PC-9 (cell line): Measurements from ENCODE around the gene APBA3. TPM values are rescaled to one million over a fixed set of nuclear protein-coding genes. Genes with fewer than 3 reads are reported as not detected.

Experiments
- BruUV-seq: library from RNA; stranded (reverse); fragments of 400-500 nt; replicated peaks from 2 replicates; lab custom pipeline; 2021; lab: Mats Ljungman, UMichigan
- CTCF ChIA-PET: fragments of 300-600 bp; sonication (Branson Sonifier 250); formaldehyde crosslinking; loops from one replicate; lab custom pipeline; 2022; ENCODE audit warnings: antibody characterized with exemption; lab: Charles Lee
- POLR2A ChIA-PET: fragments of 300-600 bp; sonication (Branson Sonifier 250); formaldehyde crosslinking; loops from one replicate; lab custom pipeline; 2022; ENCODE audit warnings: antibody characterized with exemption; ENCODE audit not compliant: unreplicated experiment; lab: Charles Lee
- DNase-seq, 2 experiments: peaks; one replicate each; pipeline versions ENCODE4 v3.0.0 to v3.0.0-alpha.2; 2015 to 2022; ENCODE audit warnings: mixed read lengths in 1 of 2
- H2AFZ ChIP-seq: fragments of 200-600 bp; sonication (generic); 2 replicates; pipeline ENCODE4 v1.8.1; 2017; ENCODE audit warnings: antibody characterized with exemption
- H3F3A ChIP-seq: fragments of 200-600 bp; sonication (generic); 2 replicates; pipeline ENCODE4 v1.8.1; 2017; ENCODE audit warnings: antibody characterized with exemption, mild to moderate bottlenecking, low read depth; ENCODE audit not compliant: insufficient read depth
- H3K27ac ChIP-seq: fragments of 200-600 bp; sonication (generic); 2 replicates; pipeline ENCODE4 v1.6.1; 2016; ENCODE audit warnings: mixed run types
- H3K27me3 ChIP-seq: fragments of 200-600 bp; sonication (generic); 2 replicates; pipeline ENCODE4 v1.6.1; 2016; ENCODE audit warnings: low read depth, mixed run types; ENCODE audit not compliant: insufficient read depth
- H3K36me3 ChIP-seq: fragments of 200-600 bp; sonication (generic); 2 replicates; pipeline ENCODE4 v1.6.1; 2016; ENCODE audit warnings: low read depth, mixed run types
- H3K4me1 ChIP-seq: fragments of 200-600 bp; sonication (generic); replicated peaks from 2 replicates; pipeline ENCODE4 v1.6.1; 2016; ENCODE audit warnings: mixed run types; ENCODE audit not compliant: insufficient read depth
- H3K4me2 ChIP-seq: fragments of 200-600 bp; sonication (generic); 2 replicates; pipeline ENCODE4 v1.6.1; 2017; ENCODE audit warnings: mixed run types
- H3K4me3 ChIP-seq: fragments of 200-600 bp; sonication (generic); 2 replicates; pipeline ENCODE4 v1.6.1; 2016; ENCODE audit warnings: mixed run types
- H3K79me2 ChIP-seq: fragments of 200-600 bp; sonication (generic); 2 replicates; pipeline ENCODE4 v1.6.1; 2017; ENCODE audit warnings: low read depth, mixed run types
- H3K9me2 ChIP-seq: fragments of 200-600 bp; sonication (generic); 2 replicates; pipeline ENCODE4 v1.8.1; 2017; ENCODE audit warnings: mild to moderate bottlenecking; ENCODE audit not compliant: insufficient read depth
- H3K9me3 ChIP-seq: fragments of 200-600 bp; sonication (generic); 2 replicates; pipeline ENCODE4 v1.8.1; 2016; ENCODE audit warnings: low read depth; ENCODE audit not compliant: insufficient read depth
- H4K20me1 ChIP-seq: fragments of 200-600 bp; sonication (generic); 2 replicates; pipeline ENCODE4 v1.8.1; 2017; ENCODE audit not compliant: insufficient read depth
- EZH2 ChIP-seq: fragments of 200-600 bp; sonication (generic); IDR thresholded peaks from 2 replicates; pipeline ENCODE4 v1.8.0; 2017; ENCODE audit warnings: antibody characterized with exemption, low read depth
- intact Hi-C: fragments of 100-400 bp; cut with micrococcal nuclease; formaldehyde crosslinking; loops from one replicate; pipeline ENCODE4 v1.10.0; 2022; ENCODE audit not compliant: unreplicated experiment
- total RNA-seq: library from RNA; stranded (reverse); gene quantifications from 2 replicates; pipeline ENCODE4 v1.2.3, GENCODE V29; 2021
- TF ChIP-seq, protein P1 (sequence below): fragments of 200-600 bp; sonication (generic); conservative IDR thresholded peaks from 2 replicates; pipeline ENCODE4 v1.6.1; 2017; ENCODE audit warnings: mixed run types, antibody characterized with exemption, mild to moderate bottlenecking, moderate library complexity

APBA3 gene
- total RNA-seq, 1 experiment from 2014 or later: 16.0 TPM

DNA sequence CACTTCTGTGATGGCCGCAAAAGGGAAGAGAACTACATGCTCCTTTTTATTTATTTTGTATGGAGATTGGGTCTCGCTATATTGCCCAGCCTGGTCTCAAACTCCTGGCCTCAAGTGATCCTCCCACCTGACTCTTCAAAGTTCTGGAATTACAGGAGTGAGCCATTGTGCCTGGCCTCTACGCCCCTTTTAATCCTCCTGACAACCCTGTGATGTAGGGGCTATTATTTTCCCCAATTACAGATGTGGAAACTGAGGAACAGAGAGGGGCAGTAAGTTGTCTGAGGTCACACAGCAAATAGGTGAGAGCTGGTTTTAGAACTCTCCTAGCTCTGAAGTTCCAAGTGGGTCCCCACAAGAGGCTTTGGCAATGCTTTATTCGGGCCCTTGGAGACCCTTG lies 41.6 kb downstream of the APBA3 start:
- H3F3A ChIP-seq: peaks cover 16% of the 10 kb centered on the region; the same call in 1 of the 2 replicates
- TF ChIP-seq EZH2: no peak
- TF ChIP-seq, protein P1, sequence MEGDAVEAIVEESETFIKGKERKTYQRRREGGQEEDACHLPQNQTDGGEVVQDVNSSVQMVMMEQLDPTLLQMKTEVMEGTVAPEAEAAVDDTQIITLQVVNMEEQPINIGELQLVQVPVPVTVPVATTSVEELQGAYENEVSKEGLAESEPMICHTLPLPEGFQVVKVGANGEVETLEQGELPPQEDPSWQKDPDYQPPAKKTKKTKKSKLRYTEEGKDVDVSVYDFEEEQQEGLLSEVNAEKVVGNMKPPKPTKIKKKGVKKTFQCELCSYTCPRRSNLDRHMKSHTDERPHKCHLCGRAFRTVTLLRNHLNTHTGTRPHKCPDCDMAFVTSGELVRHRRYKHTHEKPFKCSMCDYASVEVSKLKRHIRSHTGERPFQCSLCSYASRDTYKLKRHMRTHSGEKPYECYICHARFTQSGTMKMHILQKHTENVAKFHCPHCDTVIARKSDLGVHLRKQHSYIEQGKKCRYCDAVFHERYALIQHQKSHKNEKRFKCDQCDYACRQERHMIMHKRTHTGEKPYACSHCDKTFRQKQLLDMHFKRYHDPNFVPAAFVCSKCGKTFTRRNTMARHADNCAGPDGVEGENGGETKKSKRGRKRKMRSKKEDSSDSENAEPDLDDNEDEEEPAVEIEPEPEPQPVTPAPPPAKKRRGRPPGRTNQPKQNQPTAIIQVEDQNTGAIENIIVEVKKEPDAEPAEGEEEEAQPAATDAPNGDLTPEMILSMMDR: no peak
- no TSS peak for BruUV-seq
- 0 out of 2 replicates have a peak, but pooled peaks cover 3% of the 10 kb centered on the region for H3K79me2 ChIP-seq
- POLR2A ChIA-PET: no interaction called here
- no peak overlapping the region for H3K4me2 ChIP-seq
- no peaks in the 10 kb centered on the region for H3K9me3 ChIP-seq
- no peaks in the 10 kb centered on the region for H3K27me3 ChIP-seq
- H3K4me3 ChIP-seq: no peak overlapping the region
- no peaks in the 10 kb centered on the region for H3K9me2 ChIP-seq
- peaks cover 16% of the 10 kb centered on the region; the same call in 1 of the 2 replicates for H3K4me1 ChIP-seq
- H3K36me3 ChIP-seq: no peaks in the 10 kb centered on the region
- intact Hi-C loops: loop anchor here (1.0 kb wide), 1 partner anchor 20 kb away; the partner anchor contains the start of gene PIP5K1C
- CTCF ChIA-PET: no interaction called here
- H3K27ac ChIP-seq: no peak overlapping the region
- no peaks in the 10 kb centered on the region for H4K20me1 ChIP-seq
- H2AFZ ChIP-seq: no peak overlapping the region
- DNase-seq: no peak

DNA sequence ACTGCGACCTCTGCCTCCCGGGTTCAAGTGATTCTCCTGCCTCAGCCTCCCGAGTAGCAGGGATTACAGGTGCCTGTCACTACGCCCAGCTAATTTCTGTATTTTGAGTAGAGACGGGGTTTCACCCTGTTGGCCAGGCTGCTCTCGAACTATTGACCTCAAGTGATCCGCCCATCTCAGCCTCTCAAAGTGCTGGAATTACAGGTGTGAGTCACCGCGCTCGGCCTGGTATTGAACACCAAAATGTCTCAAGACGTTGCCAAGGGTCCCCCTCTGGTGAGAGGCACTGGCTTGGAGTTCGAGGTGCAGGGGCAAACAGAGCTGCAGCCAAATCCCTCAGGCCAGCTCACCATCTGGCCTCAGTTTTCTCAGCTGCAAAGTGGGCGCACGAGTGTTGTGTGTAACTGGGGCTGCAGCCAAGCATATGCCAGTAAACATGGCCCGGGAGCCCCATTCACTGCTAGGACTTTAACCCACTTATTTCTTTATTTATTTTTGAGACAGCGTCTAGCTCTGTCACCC lies 45.3 kb downstream of the APBA3 start:
- Histone ChIP-seq H3K36me3 (no peaks in the 10 kb centered on the region), H3K27me3 (no peaks in the 10 kb centered on the region), H3K27ac (no peak overlapping the region), H3F3A (peaks cover 23% of the 10 kb centered on the region; the same call in 1 of the 2 replicates), H3K9me2 (no peaks in the 10 kb centered on the region), H4K20me1 (no peaks in the 10 kb centered on the region), H3K4me1 (peaks cover 26% of the 10 kb centered on the region), H3K9me3 (no peaks in the 10 kb centered on the region), H3K4me2 (no peak overlapping the region), H3K79me2 (no peaks in the 10 kb centered on the region), H3K4me3 (no peak overlapping the region), H2AFZ (no peak overlapping the region)
- intact Hi-C loops: no loop called here
- TF ChIP-seq, protein P1: no peak
- no peak for TF ChIP-seq EZH2
- peak in 1 of 2 experiments; percentile 46 for DNase-seq
- ChIA-PET POLR2A (no interaction called here), CTCF (no interaction called here)
- no TSS peak for BruUV-seq

DNA sequence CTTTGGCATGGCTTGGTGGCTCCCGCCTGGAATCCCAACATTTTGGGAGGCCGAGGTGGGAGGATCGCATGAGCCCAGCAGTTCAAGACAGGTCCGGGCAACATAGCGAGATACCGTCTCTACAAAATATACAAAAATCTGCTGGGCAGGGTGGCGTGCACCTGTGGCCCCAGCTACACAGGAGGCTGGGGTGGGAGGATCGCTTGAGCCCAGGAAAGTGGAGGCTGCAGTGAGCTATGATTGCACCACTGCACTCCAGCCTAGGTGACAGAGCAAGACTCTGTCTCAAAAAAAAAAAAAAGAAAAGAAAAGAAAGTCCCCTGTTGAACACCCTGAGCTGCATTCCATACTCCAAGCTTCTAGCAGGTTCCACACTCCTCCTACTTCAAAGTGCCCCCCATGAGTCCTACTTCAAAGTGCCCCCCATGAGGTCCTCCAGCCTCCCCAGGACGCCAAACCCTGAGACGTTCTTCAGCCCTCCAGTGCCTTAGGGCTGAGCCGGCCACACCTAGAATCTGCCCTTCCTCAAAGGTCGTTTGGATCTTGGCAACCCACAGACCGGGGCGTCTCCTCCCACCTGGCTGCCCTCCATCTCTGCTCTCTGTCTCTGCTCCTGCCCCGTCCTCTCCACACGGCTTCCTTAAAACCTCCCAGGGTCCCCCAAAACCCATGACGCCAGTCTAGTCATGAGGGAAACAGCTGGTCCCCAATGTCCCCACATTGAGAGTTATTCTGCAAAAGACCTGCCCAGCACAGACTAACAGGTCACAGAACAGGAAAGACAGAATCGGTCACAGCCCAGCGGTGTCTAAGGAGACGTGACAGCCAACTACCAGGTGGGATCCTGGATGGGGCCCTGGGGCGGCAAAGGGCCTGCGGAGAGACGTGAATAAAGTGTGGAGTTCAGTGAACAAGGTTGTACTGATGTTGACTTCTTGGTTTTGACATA lies 48.6 kb downstream of the APBA3 start:
- H3K4me2 ChIP-seq: peak overlapping the region; percentile 73
- peaks cover 17% of the 10 kb centered on the region; the same call in 1 of the 2 replicates for H3F3A ChIP-seq
- ChIA-PET CTCF (interaction anchor here (0.6 kb wide), 2 partner anchors 23 to 192 kb away, joined by 4 to 9 read pairs; no protein-coding TSS in a partner anchor), POLR2A (no interaction called here)
- no peaks in the 10 kb centered on the region for H3K36me3 ChIP-seq
- DNase-seq: peak in 1 of 2 experiments; percentile 55
- no peaks in the 10 kb centered on the region for H3K27me3 ChIP-seq
- no TSS peak for BruUV-seq
- H3K4me1 ChIP-seq: peaks cover 28% of the 10 kb centered on the region
- no peak for TF ChIP-seq EZH2
- TF ChIP-seq, protein P1: no peak
- no peak overlapping the region for H2AFZ ChIP-seq
- H3K9me3 ChIP-seq: no peaks in the 10 kb centered on the region
- no peaks in the 10 kb centered on the region for H3K9me2 ChIP-seq
- no peaks in the 10 kb centered on the region for H3K79me2 ChIP-seq
- 0 out of 2 replicates have a peak overlapping the region, but pooled peaks have one; percentile 26 for H3K4me3 ChIP-seq
- no peaks in the 10 kb centered on the region for H4K20me1 ChIP-seq
- intact Hi-C loops: no loop called here
- peak overlapping the region; percentile 50 for H3K27ac ChIP-seq
